Activated gamma-delta T cell (primary cell): ENCODE results near the gene CLCN3.
"Not testable (repeated sequence)": the region's sequence is repeated elsewhere in the genome, so short reads cannot be mapped to it uniquely, and the experiment has no call there.

Experiments
- DNase-seq: peaks from one replicate; lab custom pipeline; 2025; lab: John Stamatoyannopoulos, UW

CLCN3 gene

DNA sequence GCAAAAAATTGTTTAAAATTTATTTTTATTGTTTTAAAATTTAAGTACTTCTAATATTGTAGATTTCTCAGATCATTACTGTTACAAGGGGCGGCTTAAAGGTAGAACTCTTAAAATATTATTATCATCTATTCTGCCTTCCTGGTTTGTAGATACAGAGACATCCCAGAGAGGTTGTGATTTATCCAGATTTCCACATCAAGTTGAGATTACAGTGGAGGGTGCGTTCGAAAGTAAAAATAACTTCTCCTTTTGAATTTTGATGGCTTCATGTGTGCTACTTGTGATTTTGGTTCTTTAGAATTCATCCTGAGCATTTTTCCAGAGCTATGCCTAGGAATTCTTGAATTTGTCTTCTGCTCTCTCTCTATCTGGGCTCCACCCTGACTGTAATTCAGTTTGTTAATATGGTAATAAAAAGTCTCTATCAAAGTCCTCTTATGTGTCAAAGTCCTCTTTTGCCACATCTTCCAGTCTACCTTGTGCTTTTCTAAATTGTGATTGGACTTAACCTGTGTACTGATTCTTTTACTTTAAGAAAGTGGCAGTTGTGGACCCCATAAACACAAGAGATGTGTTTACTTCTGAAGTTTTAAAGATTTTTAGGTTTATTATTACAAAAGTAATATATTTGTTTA lies 37.2 kb downstream of the CLCN3 start:
- DNase-seq = no peak

DNA sequence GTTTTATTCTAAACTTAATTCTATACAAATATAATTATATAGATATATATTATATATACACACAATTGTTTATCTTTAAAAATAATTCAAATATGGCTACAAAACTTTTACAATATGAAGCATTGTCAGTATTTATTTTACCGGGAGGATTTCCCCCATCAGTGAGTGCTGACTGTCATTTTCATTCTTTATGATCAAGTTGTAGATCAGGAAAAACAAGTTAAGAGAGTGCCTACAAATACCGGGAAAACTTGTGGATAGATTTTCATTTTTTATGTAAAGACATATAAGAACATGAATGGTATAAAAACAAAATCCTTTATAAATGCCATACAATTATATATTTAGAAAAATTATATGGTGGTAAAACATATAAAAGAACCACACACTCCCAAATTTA lies 37.8 kb downstream of the CLCN3 start:
- no peak for DNase-seq

DNA sequence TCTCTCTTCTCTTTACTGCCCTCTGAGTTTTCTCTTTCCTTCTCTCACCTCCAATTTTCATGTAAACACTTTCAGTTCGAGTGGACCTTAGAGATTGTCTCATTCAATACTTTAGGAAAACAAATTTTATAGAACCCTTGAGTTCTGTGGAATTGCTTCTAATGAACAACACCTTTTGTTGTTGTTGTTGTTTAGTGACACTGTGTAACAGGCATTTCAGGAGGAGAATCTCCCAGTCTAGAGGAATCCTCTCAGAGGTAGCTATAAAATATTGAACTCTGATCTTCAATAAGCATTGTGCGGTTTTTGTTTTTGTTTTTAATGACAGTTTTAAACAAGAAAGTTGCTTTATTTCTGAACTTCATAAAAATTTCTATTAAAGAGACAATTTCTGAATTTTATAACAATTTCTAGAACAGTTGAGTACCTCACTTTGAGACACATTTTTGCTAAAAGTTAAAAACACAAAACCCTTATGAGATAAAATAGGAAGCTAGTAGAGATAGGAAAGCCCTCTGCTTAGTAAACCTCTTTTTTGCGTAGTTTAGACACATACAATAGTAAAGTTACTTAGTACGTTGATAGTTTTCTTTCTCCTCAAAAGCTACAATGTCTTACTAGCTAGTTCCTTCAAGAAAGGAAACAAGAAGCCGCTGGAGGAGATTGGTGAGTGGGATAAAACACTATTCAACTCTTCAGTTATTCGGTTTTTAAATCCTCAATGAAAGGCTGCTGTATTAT lies 38.8 kb downstream of the CLCN3 start:
- DNase-seq = no peak

DNA sequence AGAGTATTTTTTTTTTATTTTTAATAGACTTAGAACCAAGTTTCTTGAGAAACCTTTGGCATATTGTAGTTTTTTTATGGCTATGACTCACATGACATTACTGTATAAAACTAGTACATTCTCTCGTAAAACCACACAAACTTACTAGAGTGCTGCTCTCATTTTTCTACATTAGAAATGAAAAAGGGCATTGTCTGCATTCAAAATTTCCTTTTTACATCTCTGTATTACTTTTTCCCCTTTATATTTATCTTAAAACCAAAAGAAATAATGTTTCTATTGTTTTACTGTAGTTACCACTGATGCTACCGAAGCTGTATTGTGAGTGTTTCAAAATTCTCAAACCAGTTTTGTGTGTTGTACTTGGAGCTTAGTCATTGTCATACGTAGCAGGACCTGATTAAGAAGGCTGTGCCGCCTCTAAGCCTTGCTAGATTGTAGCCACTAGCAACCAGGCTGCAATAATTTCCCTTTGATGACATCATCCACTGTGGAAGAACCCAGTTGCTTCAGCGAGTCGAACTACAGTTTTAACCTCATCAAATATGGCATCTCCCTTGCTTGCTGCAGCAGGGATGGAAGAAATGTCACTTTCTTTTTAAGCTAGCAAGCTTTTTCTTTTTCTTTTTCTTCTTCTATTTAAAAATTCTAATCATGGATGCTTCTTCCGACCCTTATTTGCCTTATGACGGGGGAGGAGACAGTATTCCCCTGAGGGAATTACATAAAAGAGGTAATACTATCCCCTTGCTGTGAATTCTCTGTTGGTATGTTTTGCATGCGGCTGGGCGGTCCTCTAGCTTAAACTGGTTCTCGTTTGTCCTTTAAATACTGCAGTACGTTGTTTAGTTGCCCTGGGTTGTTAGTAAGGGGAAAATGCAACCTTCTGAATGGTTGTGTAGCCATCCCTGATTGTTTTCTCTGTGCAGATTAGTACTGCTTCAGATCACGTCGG lies 39.6 kb downstream of the CLCN3 start:
- no peak for DNase-seq

DNA sequence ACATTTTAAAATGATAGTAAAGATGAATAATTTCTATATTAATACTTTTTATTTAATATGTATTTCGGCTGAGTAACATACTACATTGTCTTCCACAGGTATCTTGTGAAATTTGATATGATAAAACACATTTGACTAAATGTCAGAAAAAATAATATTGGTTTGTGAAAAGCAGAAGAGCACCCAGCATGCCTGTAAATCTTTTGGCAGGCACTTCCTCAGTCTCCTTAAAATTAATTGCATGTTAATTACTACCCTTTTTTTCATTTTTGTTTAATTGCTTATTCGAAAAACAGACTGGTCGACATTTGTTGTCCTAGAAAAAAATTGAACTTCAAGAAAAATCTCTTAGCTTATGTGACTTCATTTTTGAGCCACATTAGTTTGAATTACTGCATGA lies 40.6 kb downstream of the CLCN3 start:
- DNase-seq = no peak

DNA sequence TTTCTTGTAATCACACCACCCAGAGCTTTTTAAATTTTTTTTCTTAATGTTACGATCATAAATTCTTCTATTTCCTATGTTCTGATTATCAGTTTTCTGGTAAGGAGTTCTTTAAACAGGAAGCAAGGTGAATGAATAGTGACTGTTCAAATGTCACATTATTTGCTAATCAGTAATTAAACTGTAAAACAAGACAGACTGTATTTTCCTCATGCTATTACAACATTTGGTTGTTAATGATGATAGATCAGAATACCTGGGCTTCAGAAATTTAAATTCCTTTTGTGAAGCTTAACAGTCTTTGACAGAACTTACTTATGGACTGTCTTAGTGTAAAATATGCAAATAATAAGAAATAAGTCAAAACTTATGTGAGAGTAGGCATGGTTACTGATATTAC lies 41.4 kb downstream of the CLCN3 start:
- DNase-seq = no peak

DNA sequence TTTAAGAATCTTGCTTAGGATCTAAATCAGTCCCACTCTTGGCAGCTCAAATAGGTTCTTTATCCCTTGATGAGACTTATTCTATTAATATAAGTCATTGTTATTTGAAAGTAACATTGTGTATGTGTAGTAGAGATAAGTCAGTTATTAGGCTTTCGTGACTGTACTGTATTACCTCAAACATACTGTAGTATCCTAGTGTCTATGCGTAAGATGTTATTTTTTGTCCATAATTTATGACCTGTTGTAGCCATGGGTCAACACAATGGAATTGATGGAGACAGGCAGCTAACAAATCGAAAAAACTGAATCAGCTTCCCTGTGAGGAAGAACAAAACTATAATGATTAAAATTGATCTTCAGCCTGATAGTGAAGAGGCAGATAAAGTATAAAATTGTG lies 41.8 kb downstream of the CLCN3 start:
- no peak for DNase-seq

DNA sequence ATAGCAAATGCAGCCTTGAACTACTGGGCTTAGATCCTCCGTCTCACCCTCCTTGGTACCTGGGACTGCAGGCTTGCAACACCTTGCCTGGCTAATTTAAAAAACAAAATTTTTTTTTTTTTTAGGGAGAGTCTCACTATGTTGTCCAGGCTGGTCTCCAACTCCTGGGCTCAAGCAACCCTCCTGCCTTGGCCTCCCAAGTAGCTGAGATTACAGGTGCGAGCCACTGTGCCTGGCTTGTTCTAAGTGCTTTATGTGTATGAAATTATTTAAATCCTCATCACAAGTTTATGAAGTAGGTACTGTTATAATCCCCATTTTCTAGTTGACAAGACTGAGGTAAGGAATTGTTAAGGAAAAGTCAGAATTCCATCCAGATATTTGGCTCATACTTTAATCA lies 43.0 kb downstream of the CLCN3 start:
- no peak for DNase-seq

DNA sequence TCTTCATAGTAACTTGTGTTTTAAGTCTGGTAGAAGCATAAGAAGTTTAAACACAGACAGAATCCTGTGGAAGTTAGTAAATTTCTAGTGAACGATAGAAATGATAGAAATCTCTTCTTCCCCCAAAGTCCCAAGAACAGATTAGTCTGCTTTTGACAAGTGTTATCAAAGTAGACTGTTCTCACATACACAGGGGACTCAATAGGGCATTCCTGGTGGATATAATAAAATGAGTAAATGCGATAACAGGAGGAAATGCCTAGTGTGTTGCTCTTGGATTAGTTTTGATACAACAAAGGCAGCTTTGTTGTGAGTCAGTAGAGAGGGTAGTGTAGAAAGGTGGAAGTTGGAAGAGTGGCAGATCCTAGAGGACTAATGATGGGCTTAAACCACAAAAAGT lies 43.5 kb downstream of the CLCN3 start:
- no peak for DNase-seq

DNA sequence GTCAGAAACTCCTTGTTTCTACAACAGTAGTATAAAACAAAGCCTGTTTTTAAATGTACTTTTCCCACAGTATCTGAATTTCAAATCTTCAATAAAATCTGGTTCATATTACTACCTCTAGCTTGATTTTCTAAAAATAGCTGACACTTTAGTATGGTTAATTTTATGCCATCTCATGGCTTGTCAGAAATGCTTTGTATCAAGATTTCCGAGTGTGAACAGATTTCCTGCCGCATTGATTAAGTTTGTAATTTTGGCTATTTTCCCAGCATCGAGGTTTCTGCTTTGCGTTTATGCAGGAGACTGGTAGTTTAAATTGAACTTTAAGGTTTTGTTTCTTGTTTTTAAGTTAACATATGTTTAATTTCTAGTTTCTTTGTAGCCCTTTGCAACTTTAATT lies 44.2 kb downstream of the CLCN3 start:
- no peak for DNase-seq

DNA sequence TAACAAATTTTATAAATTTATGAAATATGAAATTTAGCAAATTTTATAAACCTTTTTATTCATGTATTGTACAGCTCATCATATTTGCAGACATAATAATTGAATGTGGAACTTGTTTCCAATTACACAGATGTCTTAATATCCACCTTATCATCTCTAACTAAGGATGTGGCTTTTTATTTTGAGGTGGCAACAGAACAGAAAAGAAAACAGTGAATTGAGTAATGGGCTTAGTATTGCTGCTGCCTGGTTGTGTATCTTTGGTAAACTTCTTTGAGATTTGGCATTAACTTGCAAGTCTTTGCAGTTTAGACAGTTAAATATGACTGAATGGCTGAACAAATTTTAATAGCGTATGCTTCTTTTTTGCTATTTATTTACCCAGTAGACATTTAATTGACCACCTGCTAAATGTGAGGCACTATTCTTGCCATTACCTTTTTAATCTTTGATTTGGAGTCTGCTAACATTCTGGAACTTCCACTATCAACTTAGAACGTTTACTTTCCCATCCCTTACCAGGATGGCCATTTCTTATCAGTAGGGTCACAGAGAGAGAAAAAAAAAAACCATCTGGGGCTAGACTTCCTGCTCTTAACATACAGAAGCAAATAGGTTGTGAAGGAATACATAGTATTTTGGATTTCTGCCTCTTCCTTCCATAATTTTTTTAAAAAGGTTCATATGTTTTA lies 44.8 kb downstream of the CLCN3 start:
- no peak for DNase-seq

DNA sequence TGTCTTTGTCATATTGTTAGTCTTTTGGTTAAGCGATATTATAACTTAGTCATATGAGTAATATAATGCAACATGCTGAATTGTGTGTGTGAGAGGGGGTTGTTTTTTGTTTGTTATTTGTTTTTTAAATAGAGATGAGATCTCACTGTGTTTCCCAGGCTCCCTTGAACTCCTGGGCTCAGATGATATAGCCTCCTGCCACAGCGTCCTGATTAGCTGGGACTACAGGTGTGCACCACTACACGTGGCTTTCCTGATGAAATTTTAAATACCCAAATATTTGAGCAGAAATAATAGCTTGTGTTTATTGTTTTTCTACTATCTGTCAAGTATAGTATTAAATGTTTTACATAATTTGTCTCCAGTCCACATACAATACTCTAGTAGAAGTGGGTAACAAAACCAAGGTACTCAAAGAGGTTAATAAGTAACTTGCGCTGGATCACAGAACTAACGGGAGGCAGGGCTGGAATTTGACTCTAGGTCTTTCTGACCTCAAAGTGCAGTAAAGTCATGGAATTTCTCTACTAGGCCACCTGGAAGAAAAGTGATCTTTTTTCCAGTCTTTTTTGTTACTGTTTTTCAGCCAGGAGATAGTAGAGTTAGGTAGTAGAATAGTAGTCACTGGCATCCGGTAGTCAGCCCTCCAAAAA lies 47.8 kb downstream of the CLCN3 start:
- DNase-seq = no peak

DNA sequence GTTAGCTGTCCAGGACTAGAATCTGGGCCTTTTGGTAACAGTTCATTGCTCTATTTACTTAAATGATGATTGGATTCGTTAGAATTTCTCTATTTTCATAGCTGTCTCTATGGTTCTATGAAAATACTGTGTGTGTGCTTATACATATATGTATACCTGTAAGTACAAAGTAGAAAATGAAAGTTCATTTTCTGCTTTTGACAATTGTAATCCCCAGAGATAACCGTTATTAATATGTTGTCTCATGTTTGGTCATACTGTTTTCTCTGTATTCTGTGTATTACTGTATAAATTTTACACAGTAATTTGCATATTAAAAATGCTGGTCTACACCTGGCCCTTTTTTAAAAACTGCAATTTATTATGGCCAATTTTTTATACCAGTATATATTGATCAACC lies 55.4 kb downstream of the CLCN3 start:
- DNase-seq = no peak

DNA sequence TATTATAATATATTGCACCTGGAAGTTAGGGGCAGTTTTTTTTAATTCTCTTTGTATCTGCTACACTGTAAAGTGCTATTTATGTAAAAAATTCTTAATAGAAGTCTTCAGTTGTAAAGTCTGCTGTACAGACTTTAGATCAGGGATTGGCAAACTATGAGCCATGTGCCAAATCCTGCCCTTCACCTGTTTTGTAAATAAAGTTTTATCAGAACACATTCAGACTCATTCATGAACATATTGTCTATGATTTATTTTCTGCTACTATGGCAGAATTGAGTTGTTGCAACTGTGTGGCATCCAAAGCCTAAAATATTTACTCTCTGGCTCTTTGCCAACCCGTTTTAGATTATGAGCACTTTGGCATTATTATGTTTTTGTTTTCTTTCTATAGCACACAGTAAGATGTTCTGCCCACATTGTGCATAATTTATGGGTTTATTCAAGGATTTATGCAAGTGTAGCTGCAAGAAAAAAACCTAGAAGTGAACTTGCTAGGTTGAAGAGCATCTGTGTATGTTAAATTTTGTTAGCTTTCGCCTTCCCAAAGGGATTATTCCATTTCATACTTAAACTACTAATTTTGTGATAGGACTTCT lies 56.9 kb downstream of the CLCN3 start:
- no peak for DNase-seq

DNA sequence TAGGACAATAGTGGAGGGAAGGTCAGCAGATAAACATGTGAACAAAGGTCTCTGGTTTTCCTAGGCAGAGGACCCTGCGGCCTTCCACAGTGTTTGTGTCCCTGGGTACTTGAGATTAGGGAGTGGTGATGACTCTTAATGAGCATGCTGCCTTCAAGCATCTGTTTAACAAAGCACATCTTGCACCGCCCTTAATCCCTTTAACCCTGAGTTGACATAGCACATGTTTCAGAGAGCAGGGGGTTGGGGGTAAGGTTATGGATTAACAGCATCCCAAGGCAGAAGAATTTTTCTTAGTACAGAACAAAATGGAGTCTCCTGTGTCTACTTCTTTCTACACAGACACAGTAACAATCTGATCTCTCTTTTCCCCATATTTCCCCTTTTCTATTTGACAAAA lies 58.1 kb downstream of the CLCN3 start:
- DNase-seq = not testable (repeated sequence)

DNA sequence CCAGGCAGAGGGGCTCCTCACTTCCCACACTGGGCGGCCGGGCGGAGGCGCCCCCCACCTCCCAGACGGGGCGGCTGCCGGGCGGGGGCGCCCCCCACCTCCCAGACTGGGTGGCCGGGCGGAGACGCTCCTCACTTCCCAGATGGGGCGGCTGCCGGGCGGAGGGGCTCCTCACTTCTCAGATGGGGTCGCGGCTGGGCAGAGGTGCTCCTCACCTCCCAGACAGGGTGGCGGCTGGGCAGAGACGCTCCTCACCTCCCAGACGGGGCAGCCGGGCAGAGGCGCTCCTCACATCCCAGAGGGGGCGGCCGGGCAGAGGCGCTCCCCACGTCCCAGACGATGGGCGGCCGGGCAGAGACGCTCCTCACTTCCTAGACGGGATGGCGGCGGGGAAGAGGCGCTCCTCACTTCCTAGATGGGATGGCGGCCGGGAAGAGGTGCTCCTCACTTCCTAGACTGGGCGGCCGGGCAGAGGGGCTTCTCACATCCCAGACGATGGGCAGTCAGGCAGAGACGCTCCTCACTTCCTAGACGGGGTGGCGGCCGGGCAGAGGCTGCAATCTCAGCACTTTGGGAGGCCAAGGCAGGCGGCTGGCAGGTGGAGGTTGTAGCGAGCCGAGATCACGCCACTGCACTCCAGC lies 58.7 kb downstream of the CLCN3 start:
- peak; percentile 6 for DNase-seq

DNA sequence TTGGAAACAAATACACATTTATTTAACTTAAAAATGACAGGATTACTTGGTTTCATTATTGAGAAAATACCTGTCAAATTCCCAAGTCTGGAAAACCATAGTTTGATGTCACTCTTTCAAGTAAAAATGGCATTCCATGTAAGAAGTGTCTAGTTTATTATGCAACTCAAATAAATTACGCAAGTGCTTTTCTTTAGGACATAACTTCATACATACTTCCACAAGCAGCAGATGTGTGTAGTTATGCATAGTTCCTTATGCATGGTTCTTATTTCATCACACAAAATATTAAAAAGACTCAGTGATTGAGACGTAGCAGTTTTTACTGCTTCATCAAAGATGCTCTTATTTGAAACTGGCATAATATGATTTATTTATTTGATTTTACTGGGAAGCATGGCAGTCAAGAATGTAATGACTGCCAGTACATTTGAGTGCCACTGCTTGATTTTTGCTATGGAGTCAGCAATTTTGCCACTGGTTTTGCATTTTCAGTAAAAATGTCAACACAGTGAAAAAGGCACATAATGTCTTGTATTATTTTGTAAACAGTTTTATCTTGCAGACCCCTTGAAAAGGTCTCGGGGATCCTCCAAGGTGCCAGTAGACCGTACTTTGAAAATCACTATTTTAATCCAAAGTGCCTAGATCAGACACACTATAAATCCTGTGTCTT lies 62.1 kb downstream of the CLCN3 start:
- no peak for DNase-seq

DNA sequence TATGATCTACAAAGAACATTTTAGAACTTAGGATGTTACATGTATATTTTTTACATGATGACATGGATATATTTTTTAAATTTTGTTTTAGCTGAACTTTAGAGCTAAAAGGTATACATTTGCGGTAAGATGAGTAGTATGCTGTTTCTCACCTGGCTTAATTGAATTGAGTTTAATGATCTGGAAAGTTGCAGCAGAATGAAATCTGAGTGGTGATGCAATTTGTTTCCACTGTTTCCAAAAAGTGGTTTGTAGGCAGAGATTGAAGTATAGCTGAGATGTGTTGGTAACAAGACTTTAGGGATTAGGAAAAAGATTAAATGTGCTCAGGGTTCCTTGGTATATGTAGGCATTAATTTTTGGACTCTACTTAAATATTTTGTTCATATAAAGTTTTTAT lies 69.3 kb downstream of the CLCN3 start:
- DNase-seq = no peak

DNA sequence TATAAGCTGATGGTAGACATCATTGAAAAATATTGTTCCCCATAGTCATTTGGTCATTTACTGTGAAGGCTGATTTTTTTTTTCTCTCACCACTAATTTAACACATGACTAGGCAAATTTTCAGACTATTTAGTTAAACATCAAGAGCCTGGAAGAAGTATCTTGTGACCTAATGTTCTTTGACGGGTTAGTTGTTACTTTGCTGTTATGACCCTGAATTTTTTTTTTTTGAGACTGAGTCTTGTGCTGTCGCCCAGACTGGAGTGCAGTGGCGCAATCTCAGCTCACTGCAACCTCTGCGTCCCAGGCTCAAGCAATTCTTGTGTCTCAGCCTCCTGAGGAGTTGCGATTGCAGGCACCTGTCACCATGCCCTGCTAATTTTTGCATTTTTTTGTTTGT lies 70.4 kb downstream of the CLCN3 start:
- DNase-seq = no peak

DNA sequence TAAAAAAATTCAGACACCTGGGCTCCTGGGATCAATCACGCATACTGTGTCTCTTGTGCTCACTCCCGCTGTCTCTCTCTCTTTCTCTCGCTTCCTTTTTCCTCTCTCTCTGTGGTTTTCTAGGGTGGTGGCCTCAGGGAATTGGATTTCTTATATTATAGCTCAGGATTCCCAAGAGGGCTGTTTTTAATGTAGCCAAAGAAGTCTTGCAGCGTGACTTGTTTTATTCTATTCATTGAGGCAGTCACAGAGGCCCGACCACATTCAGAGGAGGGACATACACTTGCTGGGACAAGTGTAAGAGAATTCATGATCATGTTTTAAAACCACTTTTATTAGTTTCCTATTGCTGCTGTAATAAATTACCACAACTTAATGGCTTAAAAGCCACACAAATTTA lies 78.0 kb downstream of the CLCN3 start:
- DNase-seq = no peak
